NCI-H1048 (cell line): ENCODE data around the gene GCGR.

Experiments used
- DNase-seq: peaks from one replicate; lab custom pipeline; 2025; lab: John Stamatoyannopoulos, UW

The GCGR gene

GRCh38 chr17:81849457-81849856, 45.5 kb downstream of the GCGR start:
- DNase-seq = no peak

DNA sequence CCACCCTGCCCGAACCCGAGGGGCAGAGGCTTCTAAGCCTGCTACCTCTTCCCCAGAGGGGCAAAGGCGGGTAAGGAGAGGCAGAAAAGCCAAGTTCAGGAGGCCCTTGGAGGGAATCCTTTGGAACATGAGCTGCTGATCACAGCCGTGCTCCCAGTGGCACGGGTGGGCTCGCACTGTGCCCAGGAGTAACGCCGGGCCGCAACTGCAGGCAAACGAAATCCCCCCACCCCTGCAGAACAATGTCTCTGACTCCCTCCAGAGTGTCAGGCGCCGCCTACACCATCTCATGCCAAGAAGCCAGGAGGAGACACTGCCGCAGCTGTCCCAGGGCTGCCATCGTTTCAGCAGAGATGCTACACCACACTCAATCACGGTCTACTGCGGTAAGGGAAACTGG, 47.5 kb downstream of the GCGR start:
- no peak for DNase-seq

- DNase-seq = no peak
Observed at GRCh38 chr17:81852237-81852636, 48.3 kb downstream of the GCGR start.

GRCh38 chr17:81854974-81855774, 51.2 kb downstream of the GCGR start:
- DNase-seq = no peak

- DNase-seq = no peak
Observed at GRCh38 chr17:81858170-81858966, 54.4 kb downstream of the GCGR start.

DNA sequence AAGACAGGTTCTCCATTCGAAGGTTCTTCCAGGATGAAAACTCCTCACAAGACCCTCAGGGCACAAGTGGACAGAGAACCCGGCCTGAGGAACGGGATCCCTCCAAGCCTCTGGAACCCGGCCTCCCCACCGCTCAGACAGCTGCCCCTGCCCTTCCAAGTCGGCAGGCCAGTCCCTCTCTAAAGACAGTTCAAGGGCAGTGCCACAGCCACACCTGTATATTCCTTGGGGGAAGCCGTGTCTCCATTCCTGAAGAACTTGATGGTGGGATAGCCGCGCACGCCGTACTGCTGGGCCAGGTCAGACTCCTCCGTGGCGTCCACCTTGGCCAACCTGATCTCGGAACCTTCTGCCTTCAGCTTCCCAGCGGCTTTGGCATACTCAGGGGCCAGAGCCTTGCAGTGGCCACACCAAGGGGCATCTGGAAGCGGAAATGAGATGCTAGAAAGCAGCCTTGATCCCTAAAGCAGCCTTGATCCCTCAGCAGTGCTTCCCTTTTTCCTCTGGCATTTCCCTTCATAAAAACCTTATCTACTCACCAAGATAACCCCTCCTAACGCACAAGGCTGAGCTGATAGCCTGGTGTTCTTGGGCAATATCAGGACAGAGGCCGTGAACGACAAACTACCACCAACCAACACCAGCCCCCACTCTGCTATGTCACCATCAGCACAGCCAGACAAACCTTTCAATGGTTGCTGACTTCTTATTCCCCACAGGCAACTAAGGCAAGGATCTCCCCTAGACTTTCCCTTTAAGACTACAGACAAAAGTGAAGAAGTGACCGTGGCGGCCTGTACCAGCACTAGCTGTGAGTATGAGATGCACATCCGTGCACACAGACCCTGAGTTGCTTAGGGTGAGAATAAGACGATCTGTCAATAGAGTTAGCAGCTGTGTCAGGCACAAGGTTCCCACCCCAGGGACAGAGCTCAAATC, 55.3 kb downstream of the GCGR start:
- DNase-seq = no peak

DNA sequence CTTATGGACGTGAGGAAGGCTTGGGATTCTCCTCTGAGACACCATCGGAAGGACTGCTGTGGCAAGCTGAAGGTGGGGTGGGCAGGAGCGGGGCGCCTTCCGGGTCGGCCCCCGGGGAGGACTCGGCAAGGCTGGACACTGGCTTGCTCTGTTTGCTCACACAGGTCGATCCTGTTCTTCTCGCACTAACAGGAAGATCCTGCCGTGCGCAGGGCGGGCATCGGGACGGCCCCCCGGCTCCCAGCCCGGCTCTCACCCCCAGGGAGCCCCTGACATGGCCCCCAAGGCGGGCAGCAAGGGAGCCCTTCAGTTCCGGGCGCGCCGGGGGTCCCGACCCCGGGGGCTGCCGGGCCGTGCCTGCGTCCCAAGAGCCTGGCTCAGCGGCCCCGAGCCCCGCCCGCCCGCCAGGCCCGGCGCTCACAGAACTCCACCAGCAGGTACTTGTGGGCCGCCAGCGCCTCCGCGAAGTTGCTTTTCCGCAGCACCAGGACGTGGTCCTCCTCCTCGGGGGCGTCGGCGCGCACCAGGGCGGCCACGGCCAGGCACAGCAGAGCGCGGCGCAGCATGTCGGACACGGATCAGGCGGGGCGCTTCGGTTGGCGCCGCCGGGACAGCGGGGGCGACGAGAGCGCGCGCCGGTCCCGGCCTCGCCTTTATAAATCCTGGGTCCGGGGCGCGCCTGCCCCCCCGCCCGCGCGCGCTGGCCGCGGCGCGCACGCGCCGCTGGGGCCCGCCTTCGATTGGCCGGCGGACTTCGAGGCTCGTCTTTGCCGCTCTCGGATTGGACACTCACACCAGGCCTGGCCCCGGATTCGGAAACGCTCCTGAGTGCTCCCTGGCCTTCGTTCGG, 56.2 kb downstream of the GCGR start, which contains the start of gene P4HB:
TSS of gene P4HB (minus strand) at position 630 of the 850 bp plus-strand sequence. CDS start at position 566, 64 bp downstream.
- no peak for DNase-seq

DNA sequence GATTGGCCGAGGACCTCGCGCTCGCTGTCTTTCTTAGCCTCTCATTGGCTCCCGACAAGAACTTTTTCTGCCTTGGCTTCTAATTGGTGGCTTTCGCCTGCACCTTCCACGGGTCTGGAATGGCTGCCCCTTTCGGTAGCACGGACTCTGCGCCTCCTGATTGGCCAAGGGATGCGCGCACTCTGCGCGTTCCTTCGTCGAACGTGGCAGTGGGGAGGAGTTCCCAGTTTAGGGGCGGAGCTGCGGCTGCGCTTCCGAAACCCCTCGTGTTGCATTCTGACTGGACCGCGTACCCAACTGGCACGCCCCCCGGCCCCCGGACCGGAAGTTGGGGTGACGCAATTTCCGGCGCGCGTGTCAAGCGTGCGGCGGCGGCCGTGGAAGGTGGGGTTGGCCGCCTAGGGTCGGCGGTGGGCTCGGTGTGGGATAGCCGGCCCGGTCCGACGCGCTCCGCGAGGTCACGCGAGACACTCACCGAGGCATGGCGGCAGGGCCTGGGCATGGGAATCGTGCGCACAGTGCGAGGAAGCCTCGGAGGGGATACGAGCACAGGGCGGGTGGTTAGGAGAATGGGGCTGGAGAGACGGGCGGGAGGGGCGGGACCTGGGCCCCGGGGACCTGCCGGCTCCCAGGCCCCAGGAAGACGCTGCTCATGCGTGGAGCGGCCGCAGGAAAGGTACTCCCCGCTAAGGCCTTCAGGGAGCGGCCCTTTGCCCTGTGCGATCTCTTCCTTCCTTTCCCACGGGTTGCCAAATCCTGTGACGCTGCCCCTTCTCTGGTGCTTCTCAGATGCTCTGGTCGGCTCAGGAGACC, 57.0 kb downstream of the GCGR start:
- peak; percentile 99 for DNase-seq

DNA sequence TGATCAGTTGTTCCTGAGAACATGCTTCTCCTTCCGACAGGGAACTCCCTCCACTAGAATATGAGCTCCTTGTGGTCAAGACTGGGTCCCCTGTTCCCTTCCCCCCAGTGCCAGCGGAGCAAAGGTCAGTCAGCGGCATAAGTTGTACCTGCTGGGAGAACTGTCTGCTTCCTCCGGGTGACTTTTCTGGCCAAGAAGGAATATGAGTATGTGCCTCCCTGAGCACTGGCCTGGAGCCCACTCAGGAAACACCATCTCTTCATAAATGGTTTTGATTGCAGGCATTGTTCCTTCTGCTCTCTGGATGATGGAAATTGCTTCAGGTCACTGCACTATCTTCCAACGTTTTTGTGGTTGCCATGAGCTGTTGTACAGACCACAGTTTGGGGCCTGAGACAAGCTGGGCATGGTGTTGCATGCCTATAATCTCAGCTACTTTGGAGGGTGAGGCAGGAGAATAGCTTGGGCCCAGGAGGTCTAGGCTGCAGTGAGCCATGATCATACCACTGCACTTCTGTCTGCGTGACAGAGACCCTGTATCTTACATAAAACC, 59.2 kb downstream of the GCGR start:
- DNase-seq = no peak
